Ishikawa (cell line): ENCODE data around the gene GPER1.

Experiments
- EGR1 ChIP-seq: IDR thresholded peaks from 2 replicates; pipeline ENCODE4 v1.6.1; 2012
- EP300 ChIP-seq: IDR thresholded peaks from 2 replicates; pipeline ENCODE4 v1.6.1; 2012; ENCODE audit warnings: borderline replicate concordance
- FOXM1 ChIP-seq: IDR thresholded peaks from 2 replicates; pipeline ENCODE4 v1.6.1; 2012; ENCODE audit warnings: low read depth, borderline replicate concordance
- MAX ChIP-seq: IDR thresholded peaks from 2 replicates; pipeline ENCODE4 v1.6.1; 2012
- TAF1 ChIP-seq: IDR thresholded peaks from 2 replicates; pipeline ENCODE4 v1.6.1; 2012; ENCODE audit warnings: low read depth, mild to moderate bottlenecking
- YY1 ChIP-seq: IDR thresholded peaks from 2 replicates; pipeline ENCODE4 v1.6.1; 2012; ENCODE audit warnings: low read depth
- ZBTB7A ChIP-seq: IDR thresholded peaks from 2 replicates; pipeline ENCODE4 v1.6.1; 2012; ENCODE audit warnings: low read depth

GRCh38 chr7:1123715-1124114, 35.8 kb downstream of the GPER1 start:
- TF ChIP-seq FOXM1 = no peak
- no peak for TF ChIP-seq EP300
- peak; percentile 46 for TF ChIP-seq MAX
- TF ChIP-seq ZBTB7A = no peak
- TF ChIP-seq YY1 = no peak
- peak; percentile 25; the same call in 1 of the 2 replicates for TF ChIP-seq TAF1
- TF ChIP-seq EGR1 = no peak
